K562 (cell line): ENCODE measurements around the gene PPP6R1. TPM values are rescaled to one million over a fixed set of nuclear protein-coding genes. Genes with fewer than 3 reads are reported as not detected.
A peak's percentile ranks its signal among the peaks of the same experiment; 100 is the strongest.

Experiments
- ATF7 ChIP-seq: fragments of 450-650 bp; IDR thresholded peaks from 2 replicates; pipeline ENCODE4 v1.7.1; 2014; ENCODE audit warnings: mild to moderate bottlenecking, moderate library complexity
- BRD4 ChIP-seq: fragments of 200-600 bp; sonication (generic); IDR thresholded peaks from 2 replicates; pipeline ENCODE4 v1.6.1; 2017; ENCODE audit warnings: inconsistent platforms
- E2F6 ChIP-seq, 2 experiments: IDR thresholded peaks; 2 replicates each; pipeline ENCODE4 v1.6.1; 2011; ENCODE audit warnings: borderline replicate concordance in 1 of 2, control low read depth in 1 of 2, low read depth in 1 of 2, low read length in 1 of 2, mild to moderate bottlenecking in 1 of 2, mixed read lengths in 1 of 2, moderate library complexity in 1 of 2; ENCODE audit not compliant: insufficient read depth in 1 of 2, insufficient read length in 1 of 2, poor library complexity in 1 of 2, severe bottlenecking in 1 of 2; ENCODE audit errors: extremely low read depth in 1 of 2
- ERF ChIP-seq: fragments of 450-650 bp; formaldehyde crosslinking; IDR thresholded peaks from 2 replicates; pipeline ENCODE4 v1.4.0; 2020; ENCODE audit warnings: mild to moderate bottlenecking, mixed read lengths
- EZH2 ChIP-seq: IDR thresholded peaks from 2 replicates; pipeline ENCODE4 v1.6.1; 2012; ENCODE audit warnings: low read depth, mild to moderate bottlenecking, inconsistent platforms, low read length, borderline replicate concordance
- HINFP ChIP-seq: fragments of 450-650 bp; conservative IDR thresholded peaks from 2 replicates; pipeline ENCODE4 v1.6.1; 2016; ENCODE audit warnings: missing genetic modification characterization, low read depth, mild to moderate bottlenecking, control low read depth, missing compliant biosample characterization
- HMBOX1 ChIP-seq: sonication (generic); IDR thresholded peaks from 2 replicates; pipeline ENCODE4 v1.6.1; 2016
- KAT8 ChIP-seq: fragments of 450-650 bp; IDR thresholded peaks from 2 replicates; pipeline ENCODE4 v1.6.1; 2016; ENCODE audit warnings: low read depth, mild to moderate bottlenecking
- MAFF ChIP-seq: IDR thresholded peaks from 2 replicates; pipeline ENCODE4 v1.6.1; 2012; ENCODE audit warnings: low read length, improper control_type of control experiment
- PRMT5 ChIP-seq: sonication (generic); formaldehyde crosslinking; IDR thresholded peaks from 2 replicates; pipeline ENCODE4 v1.5.0; 2020; ENCODE audit warnings: missing genetic modification reagents
- PTBP1 ChIP-seq: fragments of 200-400 bp; formaldehyde crosslinking; IDR thresholded peaks from 2 replicates; pipeline ENCODE4 v1.6.1; 2017; ENCODE audit warnings: low read depth, low read length
- RNF219 ChIP-seq: fragments of 250-450 bp; sonication (Bioruptor Pico); IDR thresholded peaks from 2 replicates; pipeline ENCODE4 v1.5.0; 2022; ENCODE audit warnings: mild to moderate bottlenecking
- TFE3 ChIP-seq: fragments of 450-650 bp; formaldehyde crosslinking; IDR thresholded peaks from 2 replicates; pipeline ENCODE4 v1.4.0; 2020; ENCODE audit warnings: mild to moderate bottlenecking, mixed read lengths
- YY1 ChIP-seq, 3 experiments: IDR thresholded peaks; 2 replicates each; pipeline ENCODE4 v1.6.1; 2011; ENCODE audit warnings: low read length in 2 of 3, mild to moderate bottlenecking in 2 of 3, moderate library complexity in 2 of 3, borderline replicate concordance in 1 of 3, control low read depth in 1 of 3, low read depth in 1 of 3; ENCODE audit not compliant: insufficient read depth in 3 of 3, insufficient replicate concordance in 2 of 3, control insufficient read depth in 1 of 3, insufficient read length in 1 of 3; ENCODE audit errors: extremely low read depth in 1 of 3
- ZBTB2 ChIP-seq: fragments of 450-650 bp; IDR thresholded peaks from 2 replicates; pipeline ENCODE4 v1.6.1; 2016; ENCODE audit warnings: antibody characterized with exemption
- ZNF184 ChIP-seq: sonication (generic); formaldehyde crosslinking; IDR thresholded peaks from 2 replicates; pipeline ENCODE4 v1.5.0; 2020; ENCODE audit warnings: missing genetic modification reagents
- ZNF589 ChIP-seq: fragments of 200-800 bp; sonication (Bioruptor generic); IDR thresholded peaks from 2 replicates; pipeline ENCODE4 v1.6.1; 2016; ENCODE audit warnings: low read depth, missing genetic modification characterization, missing compliant biosample characterization
- polyA plus RNA-seq, 8 experiments: library from polyadenylated mRNA; depleted of rRNA in 4 of 8; stranded (reverse) in 5 of 8; unstranded in 3 of 8; fragments of >200 nt; fragmentation: Nextera tagmentation in 2 of 8; fragmentation: Illumina TruSeq in 1 of 8; extraction: Ambion mirVana in 2 of 8; extraction: Trizol in 1 of 8; gene quantifications; 2 replicates each; pipeline versions ENCODE4 v1.2.1 to v1.2.3, GENCODE V29; 2011 to 2014; ENCODE audit warnings: inconsistent platforms in 1 of 8, missing spikeins in 1 of 8
- total RNA-seq, 7 experiments: library from RNA; depleted of rRNA in 6 of 7; stranded (reverse); fragments of >200 nt in 6 of 7; fragmentation: Illumina TruSeq in 2 of 7; extraction: Trizol in 2 of 7; gene quantifications; 2 replicates each; pipeline versions ENCODE4 v1.2.1 to v1.2.3, GENCODE V29; 2011 to 2021; ENCODE audit warnings: low replicate concordance in 1 of 7

PPP6R1 gene
- total and polyA plus RNA-seq, 9 of the 15 experiments (the other 6 are each of a cell fraction or from before 2014, with no cell fraction given) = 0.48 to 135 (median 37.2) TPM

- no peak for TF ChIP-seq ZNF184 (CRISPR knock-in tag)
- TF ChIP-seq BRD4 = no peak
- TF ChIP-seq ERF (CRISPR knock-in tag) = no peak
- TF ChIP-seq HMBOX1 = peak; percentile 26; the same call in 1 of the 2 replicates
- no peak for TF ChIP-seq KAT8
- TF ChIP-seq HINFP (tag) = no peak
- no peak for TF ChIP-seq TFE3
- peak in 1 of 2 experiments; percentile 25 for TF ChIP-seq E2F6 (IDR thresholded peaks at IDR 0.05; ENCODE audit: borderline replicate concordance in 1 of 2, extremely low read depth in 1 of 2, insufficient read depth in 1 of 2, insufficient read length in 1 of 2, low read depth in 1 of 2, low read length in 1 of 2, poor library complexity in 1 of 2, severe bottlenecking in 1 of 2)
- peak; percentile 90 for TF ChIP-seq ATF7
- no peak for TF ChIP-seq MAFF
- TF ChIP-seq EZH2 = no peak
- TF ChIP-seq PRMT5 = no peak
- peak in 1 of 3 experiments; percentile 12 for TF ChIP-seq YY1 (IDR thresholded peaks at IDR 0.05; ENCODE audit: borderline replicate concordance in 1 of 3, control insufficient read depth in 1 of 3, extremely low read depth in 1 of 3, insufficient read depth in 3 of 3, insufficient read length in 1 of 3, insufficient replicate concordance in 2 of 3, low read depth in 1 of 3, low read length in 2 of 3)
- no peak for TF ChIP-seq PTBP1
- peak; percentile 34; the same call in 1 of the 2 replicates for TF ChIP-seq ZBTB2
- no peak for TF ChIP-seq RNF219 (CRISPR knock-in tag)
- TF ChIP-seq ZNF589 (CRISPR knock-in tag) = no peak
Observed at GRCh38 chr19:55206664-55207500, 51.9 kb downstream of the PPP6R1 start (continued).
